Measurements from ENCODE around the gene P2RX4.
"Not testable (repeated sequence)": the region's sequence is repeated elsewhere in the genome, so short reads cannot be mapped to it uniquely, and the experiment has no call there.

The P2RX4 gene

GRCh38 chr12:121278169-121279070 lies 68.5 kb downstream of the P2RX4 start:
- DNase-seq (ENCODE audit: insufficient read length, low spot score) (no peak), FAIRE-seq (no peak)
- no peak for TF ChIP-seq CTCF (IDR thresholded peaks at IDR 0.05; ENCODE audit: insufficient read depth, missing control alignments)

- no peak for FAIRE-seq
- no peak for TF ChIP-seq CTCF (IDR thresholded peaks at IDR 0.05; ENCODE audit: insufficient read depth, missing control alignments)
- DNase-seq (ENCODE audit: insufficient read length, low spot score) = no peak
Measured at GRCh38 chr12:121279071-121279375, 69.1 kb downstream of the P2RX4 start.

- FAIRE-seq (no peak), DNase-seq (ENCODE audit: insufficient read length, low spot score) (no peak)
- TF ChIP-seq CTCF (IDR thresholded peaks at IDR 0.05; ENCODE audit: insufficient read depth, missing control alignments) = no peak
Measured at GRCh38 chr12:121279507-121279915, 69.6 kb downstream of the P2RX4 start.

- not testable (repeated sequence) for DNase-seq (ENCODE audit: insufficient read length, low spot score); FAIRE-seq
Measured at GRCh38 chr12:121280531-121280930, 70.6 kb downstream of the P2RX4 start.

- DNase-seq (ENCODE audit: insufficient read length, low spot score); FAIRE-seq: not testable (repeated sequence)
Measured at GRCh38 chr12:121281116-121281515, 71.2 kb downstream of the P2RX4 start.

GRCh38 chr12:121282072-121282742 lies 72.3 kb downstream of the P2RX4 start:
- FAIRE-seq (no peak), DNase-seq (ENCODE audit: insufficient read length, low spot score) (no peak)
- no peak for TF ChIP-seq CTCF (IDR thresholded peaks at IDR 0.05; ENCODE audit: insufficient read depth, missing control alignments)

- DNase-seq (ENCODE audit: insufficient read length, low spot score); FAIRE-seq: not testable (repeated sequence)
Measured at GRCh38 chr12:121282910-121283309, 73.0 kb downstream of the P2RX4 start.

- FAIRE-seq (no peak), DNase-seq (ENCODE audit: insufficient read length, low spot score) (no peak)
- no peak for TF ChIP-seq CTCF (IDR thresholded peaks at IDR 0.05; ENCODE audit: insufficient read depth, missing control alignments)
Measured at GRCh38 chr12:121283388-121283787, 73.5 kb downstream of the P2RX4 start.
